ENCODE results near the gene FAR2.
"Not testable (repeated sequence)": the region's sequence is repeated elsewhere in the genome, so short reads cannot be mapped to it uniquely, and the experiment has no call there.

Gene FAR2

GRCh38 chr12:29164477-29165393, 15.7 kb downstream of the FAR2 start:
- H3K4me3 Mint-ChIP-seq = no peak overlapping the region
- no peak overlapping the region for H3K27ac Mint-ChIP-seq
- no peaks in the 10 kb centered on the region for H3K36me3 Mint-ChIP-seq (ENCODE audit: low read depth)
- peaks cover 24% of the 10 kb centered on the region for H3K4me1 Mint-ChIP-seq (ENCODE audit: low read depth)
- no peak for DNase-seq
- H3K27me3 Mint-ChIP-seq = no peaks in the 10 kb centered on the region
- peaks cover 2% of the 10 kb centered on the region for H3K9me3 Mint-ChIP-seq

- H3K36me3 Mint-ChIP-seq (ENCODE audit: low read depth) = peaks cover 4% of the 10 kb centered on the region
- H3K27ac Mint-ChIP-seq = no peak overlapping the region
- no peak overlapping the region for H3K4me3 Mint-ChIP-seq
- no peaks in the 10 kb centered on the region for H3K9me3 Mint-ChIP-seq
- peaks cover 14% of the 10 kb centered on the region for H3K4me1 Mint-ChIP-seq (ENCODE audit: low read depth)
- no peak for DNase-seq
- H3K27me3 Mint-ChIP-seq = no peaks in the 10 kb centered on the region
Observed at GRCh38 chr12:29167445-29167844, 18.4 kb downstream of the FAR2 start.

GRCh38 chr12:29167988-29168387, 18.9 kb downstream of the FAR2 start:
- Mint-ChIP-seq H3K9me3 (no peaks in the 10 kb centered on the region), H3K27me3 (no peaks in the 10 kb centered on the region), H3K4me3 (no peak overlapping the region), H3K36me3 (ENCODE audit: low read depth) (peaks cover 4% of the 10 kb centered on the region), H3K27ac (no peak overlapping the region), H3K4me1 (ENCODE audit: low read depth) (peaks cover 14% of the 10 kb centered on the region)
- no peak for DNase-seq

GRCh38 chr12:29169978-29170377, 20.9 kb downstream of the FAR2 start:
- not testable (repeated sequence) for H3K27ac Mint-ChIP-seq; H3K4me3 Mint-ChIP-seq; H3K27me3 Mint-ChIP-seq; H3K4me1 Mint-ChIP-seq (ENCODE audit: low read depth); H3K36me3 Mint-ChIP-seq (ENCODE audit: low read depth); H3K9me3 Mint-ChIP-seq; DNase-seq

- not testable (repeated sequence) for H3K36me3 Mint-ChIP-seq (ENCODE audit: low read depth); DNase-seq; H3K9me3 Mint-ChIP-seq; H3K4me1 Mint-ChIP-seq (ENCODE audit: low read depth); H3K27me3 Mint-ChIP-seq; H3K4me3 Mint-ChIP-seq
- H3K27ac Mint-ChIP-seq = peak overlapping the region; percentile 3
Observed at GRCh38 chr12:29170478-29171084, 21.5 kb downstream of the FAR2 start.

GRCh38 chr12:29171421-29172258, 22.6 kb downstream of the FAR2 start:
- no peak overlapping the region for H3K27ac Mint-ChIP-seq
- peaks cover 3% of the 10 kb centered on the region for H3K4me1 Mint-ChIP-seq (ENCODE audit: low read depth)
- H3K27me3 Mint-ChIP-seq = no peaks in the 10 kb centered on the region
- H3K4me3 Mint-ChIP-seq = no peak overlapping the region
- peaks cover 4% of the 10 kb centered on the region for H3K36me3 Mint-ChIP-seq (ENCODE audit: low read depth)
- no peak for DNase-seq
- peaks cover 5% of the 10 kb centered on the region for H3K9me3 Mint-ChIP-seq

- Mint-ChIP-seq H3K27me3 (no peaks in the 10 kb centered on the region), H3K36me3 (ENCODE audit: low read depth) (no peaks in the 10 kb centered on the region), H3K9me3 (peaks cover 5% of the 10 kb centered on the region), H3K4me3 (no peak overlapping the region), H3K27ac (no peak overlapping the region), H3K4me1 (ENCODE audit: low read depth) (peaks cover 2% of the 10 kb centered on the region)
- DNase-seq = no peak
Observed at GRCh38 chr12:29176941-29177340, 27.9 kb downstream of the FAR2 start.

- H3K27me3 Mint-ChIP-seq; H3K4me3 Mint-ChIP-seq; H3K4me1 Mint-ChIP-seq (ENCODE audit: low read depth); DNase-seq; H3K27ac Mint-ChIP-seq; H3K9me3 Mint-ChIP-seq; H3K36me3 Mint-ChIP-seq (ENCODE audit: low read depth): not testable (repeated sequence)
Observed at GRCh38 chr12:29182247-29182646, 33.2 kb downstream of the FAR2 start.

GRCh38 chr12:29187756-29188155, 38.7 kb downstream of the FAR2 start:
- no peaks in the 10 kb centered on the region for H3K4me1 Mint-ChIP-seq (ENCODE audit: low read depth)
- no peak overlapping the region for H3K27ac Mint-ChIP-seq

GRCh38 chr12:29191267-29191850, 42.3 kb downstream of the FAR2 start:
- H3K4me1 Mint-ChIP-seq (ENCODE audit: low read depth) = no peaks in the 10 kb centered on the region

More at GRCh38 chr12:29187756-29188155, 38.7 kb downstream of the FAR2 start:
- H3K4me3 Mint-ChIP-seq = no peak overlapping the region
- H3K9me3 Mint-ChIP-seq = no peaks in the 10 kb centered on the region
- DNase-seq = no peak
- H3K36me3 Mint-ChIP-seq (ENCODE audit: low read depth) = no peaks in the 10 kb centered on the region
- H3K27me3 Mint-ChIP-seq = no peaks in the 10 kb centered on the region

GRCh38 chr12:29198901-29199300, 49.8 kb downstream of the FAR2 start:
- Mint-ChIP-seq H3K27me3 (no peaks in the 10 kb centered on the region), H3K9me3 (no peaks in the 10 kb centered on the region), H3K36me3 (ENCODE audit: low read depth) (peaks cover 2% of the 10 kb centered on the region), H3K4me3 (no peak overlapping the region), H3K4me1 (ENCODE audit: low read depth) (no peaks in the 10 kb centered on the region), H3K27ac (no peak overlapping the region)
- no peak for DNase-seq

More at GRCh38 chr12:29191267-29191850, 42.3 kb downstream of the FAR2 start:
- Mint-ChIP-seq H3K27me3 (no peaks in the 10 kb centered on the region), H3K9me3 (no peaks in the 10 kb centered on the region), H3K4me3 (no peak overlapping the region), H3K36me3 (ENCODE audit: low read depth) (no peaks in the 10 kb centered on the region), H3K27ac (no peak overlapping the region)
- DNase-seq = no peak

- no peaks in the 10 kb centered on the region for H3K4me1 Mint-ChIP-seq (ENCODE audit: low read depth)
- H3K27me3 Mint-ChIP-seq = no peaks in the 10 kb centered on the region
- no peak for DNase-seq
- peaks cover 2% of the 10 kb centered on the region for H3K36me3 Mint-ChIP-seq (ENCODE audit: low read depth)
- H3K27ac Mint-ChIP-seq = no peak overlapping the region
- no peak overlapping the region for H3K4me3 Mint-ChIP-seq
- H3K9me3 Mint-ChIP-seq = no peaks in the 10 kb centered on the region
Observed at GRCh38 chr12:29200586-29200985, 51.5 kb downstream of the FAR2 start.

GRCh38 chr12:29201296-29201695, 52.2 kb downstream of the FAR2 start:
- Mint-ChIP-seq H3K27ac (no peak overlapping the region), H3K36me3 (ENCODE audit: low read depth) (peaks cover 2% of the 10 kb centered on the region), H3K4me1 (ENCODE audit: low read depth) (no peaks in the 10 kb centered on the region), H3K9me3 (no peaks in the 10 kb centered on the region), H3K4me3 (no peak overlapping the region), H3K27me3 (no peaks in the 10 kb centered on the region)
- DNase-seq = no peak

- Mint-ChIP-seq H3K27me3 (no peaks in the 10 kb centered on the region), H3K4me3 (no peak overlapping the region), H3K27ac (no peak overlapping the region), H3K4me1 (ENCODE audit: low read depth) (no peaks in the 10 kb centered on the region), H3K9me3 (no peaks in the 10 kb centered on the region), H3K36me3 (ENCODE audit: low read depth) (peaks cover 2% of the 10 kb centered on the region)
- DNase-seq = no peak
Observed at GRCh38 chr12:29201746-29202145, 52.7 kb downstream of the FAR2 start.
